ENCODE measurements around the gene RASGRF2.
"Not testable (repeated sequence)": the region's sequence is repeated elsewhere in the genome, so short reads cannot be mapped to it uniquely, and the experiment has no call there.

RASGRF2 gene

DNA sequence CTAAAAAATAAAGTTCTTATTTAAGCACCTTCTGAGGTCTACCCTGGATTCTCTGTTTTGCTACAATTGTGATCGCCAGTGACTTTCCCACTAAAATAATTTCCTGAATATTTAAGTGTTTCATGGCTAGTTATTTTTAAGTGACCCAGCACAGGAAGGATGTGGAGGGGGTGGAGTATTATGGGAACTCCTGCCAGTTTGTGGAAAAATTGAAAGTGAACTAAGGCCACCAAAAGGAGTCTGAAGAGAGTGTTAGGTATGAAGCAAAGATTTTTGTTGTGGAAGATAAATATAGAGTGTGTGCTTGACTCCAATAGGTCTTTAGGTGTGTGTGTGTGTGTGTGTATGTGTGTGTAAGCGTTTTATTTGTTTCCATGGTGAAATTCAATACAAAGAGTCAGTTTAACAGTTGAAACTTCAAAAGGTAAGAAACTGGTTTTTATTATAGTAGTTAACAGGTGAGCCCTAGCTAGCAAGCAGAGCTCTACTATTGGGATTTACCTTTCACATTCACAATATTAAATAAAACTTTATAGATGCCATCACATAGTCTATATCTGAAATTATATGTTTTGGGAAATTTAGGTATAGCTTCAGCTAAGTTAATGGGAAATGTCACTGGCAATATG lies 25.6 kb downstream of the RASGRF2 start:
- DNase-seq = no peak

GRCh38 chr5:80986382-80986781 lies 26.2 kb downstream of the RASGRF2 start:
- no peak for DNase-seq

DNA sequence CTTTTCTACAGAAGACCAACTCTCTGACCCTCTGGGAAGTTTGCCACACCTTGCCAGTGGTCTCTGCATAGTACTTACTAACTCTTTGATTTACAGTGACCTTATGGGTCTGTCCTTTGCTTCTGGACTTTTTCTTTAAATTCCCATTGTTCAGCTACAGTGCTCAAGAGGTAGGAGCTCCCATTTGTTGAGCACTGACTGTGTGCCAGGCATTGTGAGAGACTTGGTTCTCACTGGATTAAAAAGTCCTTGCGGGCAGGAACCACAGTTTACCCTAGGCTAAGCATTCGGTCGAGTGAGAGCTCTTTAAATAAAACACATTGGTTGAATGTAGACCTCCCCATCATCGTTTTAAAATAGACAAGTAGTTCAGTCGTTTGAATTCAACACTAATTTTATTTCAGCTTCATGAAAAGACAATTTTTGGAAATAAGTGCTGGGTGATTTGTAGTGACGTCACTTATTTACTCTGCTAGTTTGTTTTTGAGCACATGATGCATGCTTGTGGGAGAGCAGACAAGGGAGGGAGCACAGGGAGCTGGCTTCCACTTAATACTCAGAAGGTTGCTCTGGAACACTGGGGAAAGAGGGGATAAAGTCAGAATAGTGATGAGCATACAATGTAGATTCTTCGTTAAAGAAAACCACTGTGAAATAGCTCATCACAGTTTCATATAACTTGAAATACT lies 27.1 kb downstream of the RASGRF2 start:
- no peak for DNase-seq

DNA sequence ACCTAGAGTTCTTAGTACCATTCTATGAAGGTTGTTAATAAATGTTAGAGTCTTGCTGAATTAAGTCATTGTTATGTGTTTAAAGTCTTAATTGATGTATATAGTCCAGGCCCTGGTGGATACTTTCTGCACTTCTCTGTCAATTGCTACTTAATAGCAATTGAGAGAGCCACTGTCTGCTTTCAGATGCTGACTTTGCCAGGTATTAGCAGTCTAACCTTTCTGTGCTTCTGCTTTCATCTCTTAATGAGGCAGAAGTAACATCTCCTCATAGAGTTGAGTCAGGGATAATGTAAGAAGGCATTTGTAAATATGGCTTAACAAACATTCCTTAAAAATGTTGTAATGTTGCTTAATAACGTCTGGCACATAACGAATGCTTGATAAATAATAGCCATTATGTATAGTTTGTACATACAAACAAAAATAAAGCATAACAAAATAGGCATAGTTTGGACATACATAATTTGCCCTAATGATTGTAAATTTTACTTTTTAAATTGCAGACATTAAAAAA lies 28.3 kb downstream of the RASGRF2 start:
- DNase-seq = no peak

- no peak for DNase-seq
These were observed 29.7 kb downstream of the RASGRF2 start for GRCh38 chr5:80989883-80990282.

GRCh38 chr5:80990527-80990926 lies 30.4 kb downstream of the RASGRF2 start:
- no peak for DNase-seq

DNA sequence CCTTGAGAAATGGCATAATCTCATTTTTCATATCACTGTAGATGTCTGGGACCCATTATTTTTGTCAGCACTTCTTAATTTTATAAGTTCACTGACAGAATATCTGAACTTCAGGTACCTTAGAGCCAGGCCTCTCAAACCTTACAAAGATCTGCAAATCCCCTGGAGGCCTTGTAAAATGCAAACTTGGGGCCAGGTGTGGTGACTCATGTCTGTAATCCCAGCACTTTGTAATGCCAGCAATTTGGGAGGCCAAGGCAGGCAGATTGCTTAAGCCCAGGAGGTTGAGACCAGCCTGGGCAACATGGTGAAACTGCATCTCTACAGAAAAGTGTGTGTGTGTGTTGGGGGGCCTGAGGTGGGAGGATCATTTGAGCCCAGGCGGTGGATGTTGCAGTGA lies 30.8 kb downstream of the RASGRF2 start:
- peak; percentile 6 for DNase-seq

GRCh38 chr5:80995908-80996307 lies 35.7 kb downstream of the RASGRF2 start:
- DNase-seq = no peak

DNA sequence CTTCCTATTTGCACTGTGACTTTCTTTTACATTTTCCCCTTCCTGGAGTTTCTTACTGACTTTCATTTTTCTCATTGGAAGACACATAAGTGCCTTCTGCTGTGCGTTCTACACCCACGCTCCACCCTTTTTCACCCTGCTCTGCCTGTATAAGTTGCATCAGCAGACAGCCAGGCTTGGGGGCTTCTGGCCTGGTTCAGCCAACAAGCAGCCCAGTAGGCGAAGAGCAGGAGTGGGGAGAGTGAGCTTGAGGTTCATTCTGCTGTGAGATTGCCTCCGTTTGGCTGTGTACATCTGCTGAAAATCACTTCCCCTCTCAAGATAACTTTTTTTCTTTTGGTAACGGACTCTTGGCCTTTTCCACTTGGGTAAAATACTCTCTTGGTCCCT lies 38.4 kb downstream of the RASGRF2 start:
- DNase-seq = no peak

DNA sequence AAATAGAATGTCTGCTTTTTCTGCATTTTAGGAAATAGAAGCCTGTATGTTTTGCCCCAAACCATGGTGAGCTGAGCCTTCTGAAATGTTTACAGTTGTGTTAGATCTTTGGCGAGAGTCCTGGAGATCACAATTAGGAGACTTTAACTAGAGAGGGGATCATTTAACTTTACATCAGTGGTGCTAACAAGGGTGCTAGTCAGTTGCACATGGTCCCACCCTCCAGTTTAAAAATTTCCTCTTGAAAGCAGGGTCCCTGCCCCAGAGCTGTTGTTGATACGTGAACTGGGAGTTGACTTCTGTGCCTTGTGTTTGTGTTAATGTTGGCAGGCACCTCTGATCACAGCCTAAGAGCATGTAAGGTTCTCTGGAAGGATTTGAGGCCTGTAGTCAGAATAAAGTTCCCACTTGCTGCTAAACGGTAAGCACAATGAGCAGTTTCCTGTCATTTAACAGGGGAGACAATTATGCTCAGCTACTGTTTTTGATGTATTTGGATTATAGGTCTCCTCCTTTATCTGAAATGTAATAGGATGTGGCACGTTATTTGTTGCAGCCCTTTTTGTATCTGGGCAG lies 43.7 kb downstream of the RASGRF2 start:
- no peak for DNase-seq

GRCh38 chr5:81005708-81006107 lies 45.5 kb downstream of the RASGRF2 start:
- DNase-seq = no peak

DNA sequence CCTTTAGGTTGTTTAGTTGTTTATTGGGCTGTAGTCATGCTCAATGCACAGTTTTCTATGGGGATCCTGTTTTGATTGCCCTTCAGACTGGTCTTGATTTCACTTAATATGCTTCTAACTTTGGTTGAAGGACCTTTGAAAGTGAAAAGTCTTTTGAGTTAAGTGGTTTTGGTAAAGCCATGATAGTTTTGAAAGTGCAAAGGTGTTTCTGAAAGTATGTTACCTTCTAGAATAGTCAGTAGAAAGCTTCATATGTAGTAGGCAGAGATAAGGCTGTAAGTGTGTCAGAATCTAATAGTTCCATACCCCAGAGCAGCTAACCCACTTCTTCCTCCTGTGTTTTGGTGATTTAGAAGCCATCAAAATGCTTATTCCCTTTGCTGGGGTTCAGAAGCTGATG lies 46.1 kb downstream of the RASGRF2 start:
- DNase-seq = no peak

GRCh38 chr5:81006947-81007636 lies 46.9 kb downstream of the RASGRF2 start:
- no peak for DNase-seq

- no peak for DNase-seq
These were observed 47.5 kb downstream of the RASGRF2 start for GRCh38 chr5:81007637-81008027.

DNA sequence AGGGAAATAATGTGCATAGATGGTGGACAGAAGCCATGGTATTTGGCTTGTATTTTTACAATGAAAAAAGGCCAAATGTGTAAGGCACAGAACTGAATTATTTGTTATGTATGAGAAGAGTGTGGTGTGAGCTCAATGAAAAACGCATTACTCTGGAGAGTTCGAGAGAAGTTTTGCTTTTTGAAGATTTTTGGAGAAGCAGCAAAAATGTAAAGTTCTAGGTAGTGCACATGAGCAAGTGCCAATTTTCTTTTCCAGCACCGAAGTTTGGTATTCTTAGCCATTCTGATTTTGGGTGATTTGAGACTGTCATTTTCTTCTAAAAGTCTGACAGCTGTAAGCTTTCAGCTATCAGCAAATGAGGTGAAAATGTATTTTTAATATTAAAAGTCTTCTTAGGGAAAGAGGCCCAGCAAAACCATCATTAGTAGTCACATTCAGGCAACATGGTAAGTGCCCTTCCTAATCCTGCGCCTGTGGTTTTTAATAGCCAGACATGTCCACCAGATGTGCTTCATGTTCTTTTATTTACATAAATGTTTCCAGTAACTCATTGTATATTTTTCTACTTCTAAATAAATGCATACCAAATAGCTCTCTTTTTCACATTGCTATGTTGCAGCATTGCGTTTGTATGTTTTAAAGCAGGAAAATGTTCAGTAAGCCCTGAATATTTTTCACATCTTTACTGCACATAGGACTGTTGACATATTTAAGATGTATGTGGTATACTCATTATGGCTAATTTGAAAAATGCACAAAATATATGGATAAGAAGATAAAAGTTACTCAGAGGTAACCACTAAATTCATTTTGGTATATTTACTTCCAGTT lies 50.4 kb downstream of the RASGRF2 start:
- DNase-seq = no peak

GRCh38 chr5:81014348-81014747 lies 54.2 kb downstream of the RASGRF2 start:
- DNase-seq = peak; percentile 14

DNA sequence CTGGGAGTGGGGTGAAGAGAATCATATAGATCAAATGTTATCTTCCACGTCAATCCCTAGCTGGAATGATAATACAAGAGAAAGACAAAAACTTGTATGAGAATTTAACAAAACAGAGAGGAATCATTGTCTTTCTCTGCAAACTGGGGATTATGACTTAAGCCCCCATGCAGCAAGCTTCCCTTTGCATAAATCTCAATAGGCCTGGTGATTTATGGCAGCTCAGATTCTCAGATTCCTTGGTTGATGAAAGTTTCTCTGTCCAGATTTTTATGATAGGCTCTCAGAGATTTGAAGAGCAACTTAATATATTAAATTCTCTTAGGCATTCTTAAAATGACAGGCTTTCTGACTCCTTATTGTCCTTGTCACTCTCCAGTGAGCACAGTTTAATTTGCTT lies 56.0 kb downstream of the RASGRF2 start:
- no peak for DNase-seq

DNA sequence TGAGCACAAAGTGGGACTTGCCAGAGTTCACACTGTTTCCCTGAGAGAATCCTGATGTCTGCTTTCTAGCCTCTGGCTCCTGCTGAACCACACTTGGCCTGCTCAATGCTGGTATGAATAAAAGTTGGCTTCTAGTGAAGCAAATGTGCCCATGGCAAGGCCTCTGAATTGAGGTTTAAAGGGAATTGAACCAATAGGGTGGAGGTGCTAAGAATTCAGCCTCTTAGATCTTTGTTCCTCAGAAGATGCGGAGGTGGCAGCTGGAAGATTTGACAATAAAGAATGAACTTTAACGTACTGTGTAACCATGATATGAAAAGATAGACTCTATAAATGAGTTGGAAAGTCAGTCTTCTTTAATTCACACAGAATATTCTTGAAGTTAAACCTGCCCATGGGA lies 57.2 kb downstream of the RASGRF2 start:
- no peak for DNase-seq

DNA sequence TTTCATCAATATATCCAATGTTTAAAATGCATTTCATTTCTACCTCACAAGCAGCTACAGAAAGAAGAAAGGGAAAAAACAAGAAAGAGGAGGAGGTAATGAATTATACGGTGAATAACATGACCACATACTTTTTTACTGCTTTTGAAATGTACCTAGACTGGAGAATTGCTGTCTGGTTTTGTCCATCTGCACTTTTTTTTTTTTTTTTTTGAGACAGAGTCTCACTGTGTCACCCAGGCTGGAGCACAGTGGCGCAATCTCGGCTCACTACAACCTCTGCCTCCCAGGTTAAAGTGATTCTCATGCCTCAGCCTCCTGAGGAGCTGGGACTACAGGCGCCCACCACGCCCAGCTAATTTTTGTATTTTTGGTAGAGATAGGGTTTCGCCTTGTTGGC lies 58.4 kb downstream of the RASGRF2 start:
- not testable (repeated sequence) for DNase-seq

- no peak for DNase-seq
These were observed 59.6 kb downstream of the RASGRF2 start for GRCh38 chr5:81019748-81020147.

GRCh38 chr5:81020478-81021167 lies 60.5 kb downstream of the RASGRF2 start:
- DNase-seq = no peak

DNA sequence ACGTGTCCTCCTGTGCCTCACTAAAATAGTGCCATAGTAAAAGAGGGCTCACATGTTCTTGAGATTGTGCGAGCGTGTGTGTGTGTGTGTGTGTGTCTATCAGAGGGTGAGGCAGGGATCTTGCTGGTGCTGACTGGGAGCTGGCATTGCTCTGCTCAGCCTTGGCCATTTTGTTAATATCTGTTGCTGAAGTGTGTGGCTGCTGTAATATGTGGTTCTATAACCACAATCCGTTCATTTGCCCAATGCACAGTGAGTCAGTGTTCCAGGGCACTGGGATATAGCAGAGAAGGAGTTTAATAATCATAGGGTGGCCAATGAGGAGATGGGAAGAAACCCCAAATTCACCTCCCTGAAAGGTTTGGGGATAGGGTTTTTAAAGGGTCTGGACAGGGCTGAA lies 61.3 kb downstream of the RASGRF2 start:
- no peak for DNase-seq

Measured in fibroblast of upper back skin (primary cell).